Smooth muscle cell of the brain vasculature (primary cell): ENCODE results near the gene CHMP2A.

Source experiments
- DNase-seq: peaks from one replicate; pipeline ENCODE4 v3.0.0-alpha.2; 2012; ENCODE audit warnings: low read depth, low spot score

CHMP2A gene

DNA sequence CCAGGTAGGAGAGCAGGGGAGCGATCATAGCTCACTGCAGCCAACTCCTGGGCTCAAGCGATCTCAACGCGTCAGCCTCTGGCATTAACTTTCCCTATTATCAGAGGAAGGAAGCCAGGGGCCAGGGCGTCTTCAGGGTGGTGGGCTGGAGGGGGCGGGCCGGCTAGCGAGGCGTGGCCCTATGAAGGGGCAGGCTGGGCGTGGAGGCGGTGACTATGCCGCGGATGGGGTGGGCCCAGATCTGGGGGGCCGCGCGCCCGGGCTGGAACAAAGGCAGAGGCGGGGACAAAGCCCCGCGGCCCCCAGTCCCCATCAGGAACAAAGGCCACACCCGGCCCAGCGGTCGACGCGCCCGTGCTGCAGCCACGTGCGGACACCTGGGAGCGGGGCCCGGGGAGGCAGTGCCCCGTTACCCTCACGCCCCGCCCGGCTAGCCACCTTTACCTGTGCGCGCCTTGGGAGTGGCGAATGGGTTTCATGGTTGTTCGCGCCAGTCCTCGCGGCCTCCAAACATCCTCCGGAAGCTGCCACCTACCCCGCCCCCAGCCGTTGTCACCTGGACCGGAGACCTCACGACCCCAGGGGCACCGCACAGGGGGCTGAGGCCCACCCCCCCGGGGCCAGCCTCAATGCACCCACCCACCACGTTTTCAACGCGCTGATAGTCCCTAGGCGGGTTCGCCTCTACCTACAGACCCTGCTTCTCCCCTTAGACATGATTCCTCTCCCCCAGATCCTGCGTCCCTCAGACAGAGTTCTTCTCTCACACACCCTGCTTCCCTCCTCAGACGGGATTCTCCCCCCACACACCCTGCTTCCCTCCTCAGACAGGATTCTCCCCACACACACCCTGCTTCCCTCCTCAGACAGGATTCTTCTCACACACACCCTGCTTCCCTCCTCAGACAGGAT is 16.4 kb downstream of the CHMP2A start:
- DNase-seq, result no peak

DNA sequence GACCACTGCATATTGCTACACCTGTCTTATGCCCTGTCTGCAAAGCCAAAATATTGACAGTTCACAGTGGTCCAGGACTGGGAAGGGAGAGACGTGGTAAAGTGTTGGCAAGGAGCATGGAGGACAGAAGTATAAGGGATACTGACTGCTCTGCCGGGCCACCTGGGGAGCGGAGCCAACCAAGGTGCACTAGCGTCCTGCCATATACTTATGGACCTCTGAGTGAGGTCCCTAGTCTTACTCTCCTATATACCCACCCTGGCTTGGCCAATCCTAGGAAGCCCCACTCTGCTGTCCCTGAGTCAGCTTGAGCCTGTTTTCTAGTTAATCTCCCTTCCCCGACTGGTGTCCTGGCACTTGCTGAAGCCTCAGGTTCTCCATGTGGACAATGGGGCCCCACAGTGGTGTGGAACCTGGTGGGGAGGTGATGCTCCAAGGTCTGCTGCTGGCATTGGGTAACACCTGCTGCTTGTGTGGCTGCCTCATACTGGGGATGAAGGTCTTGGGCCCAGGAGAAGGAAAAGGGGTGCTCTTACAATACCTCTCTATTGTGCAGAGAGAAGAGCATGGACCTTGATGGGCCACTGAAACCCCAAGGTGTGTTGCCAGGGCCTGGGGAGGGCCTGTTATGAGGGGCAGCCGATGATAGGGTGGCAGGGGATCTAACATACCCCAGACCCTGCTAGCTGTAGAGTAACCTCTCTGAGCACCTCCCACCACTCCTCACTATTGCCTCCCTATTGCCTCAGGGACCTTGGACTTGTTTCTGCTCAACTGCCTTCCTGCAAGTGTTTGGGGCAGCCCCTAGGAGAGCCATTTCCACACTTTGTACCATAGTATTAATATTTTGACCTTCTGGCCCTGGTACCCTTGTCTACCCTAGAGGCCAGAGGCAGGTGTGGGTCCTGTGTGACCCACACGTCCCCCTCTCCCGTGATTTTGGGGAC is 17.8 kb downstream of the CHMP2A start:
- no peak for DNase-seq

DNA sequence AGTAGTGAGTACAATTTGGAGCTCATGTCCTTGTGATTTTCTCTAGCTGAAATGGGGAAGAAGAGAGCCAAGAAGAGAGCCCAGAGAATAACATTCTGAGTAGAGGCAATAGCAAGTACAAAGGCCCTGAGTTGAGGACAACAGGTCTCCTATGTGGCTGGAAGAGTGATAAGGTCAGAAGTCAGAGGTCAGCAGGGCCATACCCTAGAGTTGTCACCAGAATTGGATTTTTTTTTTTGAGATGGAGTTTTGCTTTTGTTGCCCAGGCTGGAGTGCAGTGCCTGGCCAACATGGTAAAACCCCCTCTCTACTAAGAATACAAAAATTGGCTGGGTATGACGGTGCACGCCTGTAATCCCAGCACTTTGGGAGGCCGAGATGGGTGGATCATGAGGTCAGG is 19.0 kb downstream of the CHMP2A start:
- DNase-seq, result no peak

- DNase-seq, result no peak
These were observed 23.7 kb downstream of the CHMP2A start for GRCh38 chr19:58531034-58531840.

DNA sequence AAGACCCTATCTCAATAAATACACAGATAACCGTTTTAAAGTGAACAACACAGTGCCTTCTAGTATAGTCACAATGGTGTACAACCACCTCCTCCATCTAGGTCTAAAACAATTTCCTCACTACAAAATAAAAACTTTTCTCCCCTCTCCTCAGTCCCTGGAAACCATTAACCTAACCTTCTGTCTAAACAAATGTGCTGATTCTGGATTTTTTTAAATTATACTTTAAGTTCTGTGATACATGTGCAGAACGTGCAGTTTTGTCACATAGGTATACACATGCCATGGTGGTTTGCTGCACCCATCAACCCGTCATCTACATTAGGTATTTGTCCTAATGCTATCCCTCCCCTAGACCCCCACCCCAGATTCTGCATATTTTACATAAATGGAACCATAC is 25.5 kb downstream of the CHMP2A start:
- DNase-seq, result no peak

DNA sequence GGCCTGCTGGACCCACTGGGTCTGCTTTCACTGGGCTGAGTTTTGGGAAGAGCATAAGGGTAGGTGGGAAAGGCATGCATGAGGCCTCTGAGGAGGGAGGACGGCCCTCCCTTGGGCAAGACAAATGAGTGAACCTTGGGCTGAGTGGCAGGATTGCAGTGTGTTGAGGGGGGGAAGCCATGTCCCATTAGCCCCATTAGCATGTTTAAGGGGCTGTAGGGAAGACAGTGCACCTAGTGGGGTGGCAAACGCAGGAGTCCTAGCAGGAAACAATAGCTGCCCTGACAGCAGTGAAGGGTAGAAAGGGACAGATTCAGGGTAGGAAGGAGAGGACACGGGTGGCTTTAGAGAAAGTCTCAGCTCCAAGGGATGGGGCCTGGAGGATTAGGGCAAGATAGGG is 32.2 kb downstream of the CHMP2A start:
- no peak for DNase-seq

- no peak for DNase-seq
These were observed 33.3 kb downstream of the CHMP2A start for GRCh38 chr19:58521651-58522050.

DNA sequence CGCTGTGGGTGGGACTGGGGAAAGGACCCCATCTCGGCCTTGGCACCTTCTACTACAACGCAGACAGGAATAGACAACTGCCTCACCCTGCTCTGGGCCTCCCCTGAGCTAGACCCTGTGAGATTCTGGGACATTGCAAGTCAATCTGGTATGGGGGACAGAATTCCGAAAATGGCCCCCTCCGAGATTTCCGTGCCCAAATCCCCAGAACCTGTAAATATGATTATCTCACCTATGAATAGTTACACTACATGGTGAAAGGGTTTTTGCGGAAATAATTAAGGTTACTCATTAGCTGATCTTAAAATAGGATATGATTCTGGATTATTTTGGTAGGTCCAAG is 34.7 kb downstream of the CHMP2A start:
- no peak for DNase-seq

DNA sequence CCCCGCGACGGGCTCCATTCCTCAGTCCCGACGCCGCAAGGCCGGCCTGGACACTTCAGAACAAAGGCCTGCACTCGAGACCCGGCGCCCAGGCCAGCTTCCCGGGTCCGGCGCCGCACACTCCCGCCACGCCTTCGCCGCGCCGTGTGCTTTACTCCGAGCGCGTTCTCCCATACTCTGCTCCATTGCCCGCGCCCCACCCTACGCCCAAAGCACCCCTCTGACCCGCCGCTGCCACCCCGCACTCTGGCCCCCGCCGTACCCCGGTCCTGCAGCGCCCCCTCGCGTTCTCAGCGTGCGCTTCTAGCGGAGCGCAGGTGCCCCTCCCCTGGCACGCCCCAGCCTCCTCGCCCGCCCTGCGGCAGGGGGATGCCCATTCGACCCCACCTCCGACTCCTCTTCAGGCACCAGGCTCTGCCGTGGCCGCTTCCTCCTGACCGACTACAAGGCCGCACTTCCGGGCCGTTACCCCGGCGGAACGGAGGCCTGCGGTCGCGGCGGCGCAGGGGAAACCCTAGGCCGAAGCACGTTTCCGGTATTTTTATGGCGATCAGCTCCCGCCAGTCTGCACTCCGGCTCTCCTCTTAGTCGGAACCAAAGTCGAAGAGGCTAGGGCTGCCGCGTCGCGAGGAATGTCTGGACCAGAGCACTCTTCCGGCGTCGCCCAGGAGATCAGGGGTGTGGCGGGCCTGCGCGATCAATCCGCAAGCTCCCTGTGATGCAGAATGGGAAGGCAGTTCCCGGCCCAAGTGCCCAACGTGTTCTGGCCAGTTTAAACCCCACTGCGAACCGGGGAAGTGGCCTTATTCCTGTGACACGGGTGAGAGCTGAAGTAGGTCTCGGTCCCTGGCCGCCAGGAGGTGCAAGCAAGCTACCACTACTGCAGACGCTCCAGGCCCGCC is 35.3 kb downstream of the CHMP2A start, which contains the start of gene ZBTB45:
TSS of gene ZBTB45 (minus strand) at position 456 of the 902 bp plus-strand sequence. CDS start 2,137 bp downstream, outside the sequence.
- peak; percentile 86 for DNase-seq

DNA sequence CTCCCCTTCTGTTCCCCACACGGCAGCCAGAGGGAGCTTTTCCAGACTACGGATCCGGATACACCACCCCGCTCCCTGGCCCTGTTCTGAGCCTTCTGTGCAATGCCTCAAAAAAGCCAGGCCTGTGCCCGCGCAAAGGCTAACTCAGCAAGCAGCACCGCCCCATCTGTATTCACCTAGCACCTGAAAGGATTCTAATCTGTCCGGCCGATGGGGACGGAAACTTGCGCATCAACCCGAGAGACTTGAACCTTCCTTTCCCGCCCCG is 35.9 kb downstream of the CHMP2A start:
- peak; percentile 35 for DNase-seq

DNA sequence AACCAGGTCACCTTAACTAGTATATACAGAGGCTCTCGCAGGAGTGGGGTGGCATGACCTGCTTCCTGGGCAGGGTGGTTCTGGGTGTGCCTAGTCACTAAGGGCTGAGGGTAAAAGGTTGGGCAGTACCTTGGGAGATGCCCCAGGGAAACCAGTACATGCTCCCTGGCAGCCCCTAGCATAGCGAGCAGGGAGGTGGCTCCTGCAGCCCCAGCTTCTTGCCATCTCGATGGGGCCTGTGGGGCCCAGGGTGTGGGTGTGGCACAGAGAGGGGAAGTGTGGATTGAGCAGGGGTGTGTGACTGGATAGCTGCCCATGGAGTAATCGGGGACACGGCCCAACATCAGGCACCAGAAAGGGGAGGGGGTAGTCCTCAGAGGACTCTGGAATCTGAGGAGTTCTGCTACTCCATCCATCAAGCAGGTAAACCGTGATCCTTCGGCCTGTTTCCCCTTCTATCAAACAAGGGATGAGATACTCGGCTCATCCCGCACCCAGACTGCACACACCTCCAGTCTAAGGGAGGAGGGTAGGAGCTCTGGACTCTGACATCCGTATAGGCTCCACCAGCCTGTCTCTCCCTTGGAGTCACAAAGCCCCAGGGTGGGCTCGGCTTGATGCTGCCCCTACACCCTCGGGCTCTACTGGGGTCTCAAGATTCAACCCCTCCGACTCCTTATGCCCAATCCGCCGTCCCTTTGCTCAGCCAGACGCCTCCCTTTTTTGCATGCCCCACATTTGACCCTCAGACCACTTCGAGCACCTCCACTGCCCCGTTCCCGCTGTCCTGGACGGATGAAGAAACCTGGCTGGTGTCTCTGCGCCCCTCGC is 36.4 kb downstream of the CHMP2A start:
- no peak for DNase-seq

DNA sequence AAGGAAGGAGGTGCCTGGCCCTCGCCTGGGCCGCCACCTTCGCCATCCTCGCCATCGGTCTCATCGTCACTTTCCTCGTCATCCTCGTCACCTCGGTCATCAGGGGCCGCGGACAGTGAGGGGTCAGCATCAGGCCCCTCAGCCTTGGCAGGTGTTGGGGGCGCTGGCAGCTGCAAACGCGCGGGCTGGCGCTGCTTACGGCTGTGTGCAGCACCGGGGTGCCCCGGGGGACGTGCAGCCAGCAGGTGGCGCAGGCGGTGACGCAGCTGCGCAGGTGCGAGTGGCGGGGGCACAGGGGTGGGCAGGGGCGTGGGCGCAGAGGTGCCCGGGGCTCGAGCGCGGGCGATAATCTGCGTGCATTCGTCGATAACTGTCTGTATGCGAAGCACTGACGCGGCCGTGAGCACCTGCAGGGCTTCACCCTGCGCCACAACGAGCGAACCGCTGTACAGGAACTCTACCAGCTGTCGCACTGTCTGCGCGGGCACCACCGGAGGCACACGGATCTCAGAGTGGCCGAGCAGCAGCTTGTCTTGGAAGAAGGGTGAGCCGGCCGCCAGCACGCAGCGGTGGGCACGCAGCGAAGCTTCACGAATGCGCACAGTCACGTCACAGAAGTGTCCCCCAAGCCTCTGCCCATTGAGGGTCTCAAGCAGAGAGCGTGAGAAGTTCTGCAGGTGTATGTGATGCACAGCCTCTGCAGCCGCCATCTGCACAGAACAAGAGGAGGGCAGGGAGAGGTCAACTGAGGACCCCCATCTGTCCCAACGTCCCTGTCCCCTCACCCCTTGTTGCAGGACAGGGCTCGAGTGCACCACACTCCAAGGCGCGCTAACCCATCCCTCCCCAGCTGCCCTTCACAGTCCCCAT is 37.7 kb downstream of the CHMP2A start:
- no peak for DNase-seq

DNA sequence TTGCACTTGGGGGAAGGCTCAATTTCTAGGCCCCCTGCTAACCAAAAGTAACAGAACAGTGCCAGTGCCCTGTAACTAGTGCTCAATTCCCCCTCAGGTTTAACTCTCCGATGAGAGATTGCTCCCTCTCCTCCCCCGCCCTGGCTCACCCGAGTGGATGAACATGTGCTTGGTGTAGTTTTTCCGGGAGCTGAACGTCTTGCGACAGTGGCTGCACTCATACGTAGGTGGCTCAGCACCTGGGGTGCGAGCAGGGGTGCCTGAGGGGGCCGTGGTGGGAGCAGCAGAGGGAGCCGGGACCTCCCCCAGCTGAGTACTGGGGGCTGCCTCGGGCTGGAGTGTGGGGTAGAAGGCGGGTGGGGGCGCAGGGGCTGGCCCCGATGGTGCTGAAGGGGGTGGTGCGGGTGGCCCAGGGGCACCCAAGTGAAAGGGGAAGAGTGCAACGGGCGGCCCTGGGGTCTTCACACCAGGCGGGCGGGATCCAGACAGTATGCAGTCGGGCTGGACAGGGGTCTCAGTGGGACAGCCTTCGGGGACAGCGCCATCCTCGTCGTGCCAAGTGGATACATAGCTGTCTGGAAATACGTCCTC is 38.6 kb downstream of the CHMP2A start:
- DNase-seq, result no peak

GRCh38 chr19:58515259-58515658 is 39.6 kb downstream of the CHMP2A start:
- DNase-seq, result no peak

DNA sequence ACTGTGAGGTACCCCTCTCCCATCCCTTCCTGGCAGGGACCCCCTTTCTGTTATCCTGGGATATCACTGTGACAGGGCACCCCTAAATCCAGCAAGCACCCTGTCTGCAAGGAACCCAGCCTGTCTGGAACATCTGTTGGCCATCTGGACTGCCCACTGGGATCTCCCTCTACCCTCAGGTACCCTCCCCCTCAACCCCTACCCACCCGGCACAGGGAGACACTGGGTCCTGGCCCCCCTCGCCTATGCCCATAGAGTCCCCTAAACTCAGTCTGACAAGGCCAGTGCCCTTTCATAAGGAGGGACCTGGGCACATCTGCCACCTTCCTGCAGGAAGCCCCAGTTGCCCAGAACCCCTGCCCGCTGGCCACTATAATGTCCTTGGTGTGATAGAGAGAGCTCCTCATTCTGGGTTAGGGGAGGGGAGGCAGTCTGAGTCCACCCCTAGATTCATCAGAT is 40.3 kb downstream of the CHMP2A start:
- DNase-seq, result no peak

- DNase-seq, result peak; percentile 69
These were observed 41.0 kb downstream of the CHMP2A start for GRCh38 chr19:58513694-58514563.

DNA sequence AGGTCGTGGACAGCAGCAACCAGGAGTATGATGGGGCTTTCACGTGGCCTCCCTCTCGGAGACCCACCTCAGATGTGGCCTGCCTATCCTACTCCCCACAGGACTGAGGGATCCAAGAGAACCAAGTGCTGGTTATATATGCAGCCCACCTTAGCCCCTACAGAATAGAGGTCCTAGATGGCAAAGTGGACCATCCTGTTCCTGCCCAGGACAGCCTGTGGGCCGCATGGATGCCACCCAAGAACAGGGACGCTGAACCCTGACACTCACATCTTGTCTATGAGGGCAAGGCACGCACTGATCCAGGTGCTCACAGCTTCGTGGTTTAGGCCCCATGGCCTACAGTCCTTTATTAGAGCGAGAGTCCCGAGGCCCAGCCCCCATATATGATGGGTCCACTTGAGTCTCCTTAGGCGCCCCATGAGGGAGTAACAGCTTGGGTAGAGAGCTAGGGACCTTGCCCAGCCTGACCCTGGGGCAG is 41.7 kb downstream of the CHMP2A start:
- no peak for DNase-seq
